OCI-LY1 (cell line): ENCODE results near the gene PRCP.

Experiments
- H2AFZ ChIP-seq: fragments of 200-600 bp; sonication (generic), shearing (Covaris generic); 2 replicates; pipeline ENCODE4 v1.6.0; 2014; ENCODE audit warnings: antibody characterized with exemption, mild to moderate bottlenecking, low read length
- H3F3A ChIP-seq: fragments of 200-600 bp; sonication (generic), shearing (Covaris generic); 2 replicates; pipeline ENCODE4 v1.6.0; 2014; ENCODE audit warnings: mild to moderate bottlenecking, antibody characterized with exemption, low read length, moderate library complexity; ENCODE audit not compliant: insufficient read depth
- H3K27ac ChIP-seq: fragments of 200-600 bp; sonication (generic); 2 replicates; pipeline ENCODE4 v1.5.1; 2014; ENCODE audit warnings: low read length, mixed run types, mild to moderate bottlenecking, low read depth; ENCODE audit not compliant: poor library complexity, severe bottlenecking
- H3K27me3 ChIP-seq: fragments of 200-600 bp; sonication (generic); 2 replicates; pipeline ENCODE4 v1.6.0; 2014; ENCODE audit warnings: antibody characterized with exemption, mild to moderate bottlenecking, low read length, moderate library complexity; ENCODE audit not compliant: insufficient read depth
- H3K36me3 ChIP-seq: fragments of 200-600 bp; sonication (generic); 2 replicates; pipeline ENCODE4 v1.6.1; 2014; ENCODE audit warnings: mild to moderate bottlenecking, antibody characterized with exemption, low read length, moderate library complexity, mixed read lengths; ENCODE audit not compliant: insufficient read depth
- H3K4me1 ChIP-seq: fragments of 200-600 bp; sonication (generic); 2 replicates; pipeline ENCODE4 v1.5.1; 2014; ENCODE audit warnings: mild to moderate bottlenecking, low read length, moderate library complexity; ENCODE audit not compliant: insufficient read depth, severe bottlenecking
- H3K4me2 ChIP-seq: fragments of 200-600 bp; sonication (generic), shearing (Covaris generic); 2 replicates; pipeline ENCODE4 v1.6.1; 2014; ENCODE audit warnings: low read length
- H3K4me3 ChIP-seq: fragments of 200-600 bp; sonication (generic); 2 replicates; pipeline ENCODE4 v1.5.1; 2014; ENCODE audit warnings: low read length, low read depth, mild to moderate bottlenecking, mixed read lengths; ENCODE audit not compliant: poor library complexity, severe bottlenecking
- H3K79me2 ChIP-seq: fragments of 200-600 bp; shearing (Covaris generic); 2 replicates; pipeline ENCODE4 v1.6.1; 2016; ENCODE audit warnings: mixed run types, low read length, mixed read lengths; ENCODE audit not compliant: insufficient read depth
- H3K9ac ChIP-seq: fragments of 200-600 bp; sonication (generic), shearing (Covaris generic); 2 replicates; pipeline ENCODE4 v1.6.1; 2014; ENCODE audit warnings: mild to moderate bottlenecking, low read length, mixed read lengths
- H3K9me2 ChIP-seq: fragments of 200-600 bp; sonication (generic), shearing (Covaris generic); 2 replicates; pipeline ENCODE4 v1.6.1; 2014; ENCODE audit warnings: low read depth, mild to moderate bottlenecking, low read length, mixed read lengths
- H3K9me3 ChIP-seq: fragments of 200-600 bp; shearing (Covaris generic); 2 replicates; pipeline ENCODE4 v1.6.1; 2014; ENCODE audit warnings: low read length, mixed read lengths
- H4K20me1 ChIP-seq: fragments of 200-600 bp; sonication (generic), shearing (Covaris generic); 2 replicates; pipeline ENCODE4 v1.6.0; 2016; ENCODE audit warnings: mild to moderate bottlenecking, low read length; ENCODE audit not compliant: insufficient read depth
- EZH2 ChIP-seq: fragments of 200-600 bp; sonication (generic), shearing (Covaris generic); IDR thresholded peaks from 2 replicates; pipeline ENCODE4 v1.8.0; 2017; ENCODE audit warnings: borderline replicate concordance, mixed run types, mild to moderate bottlenecking, antibody characterized with exemption, low read length, moderate library complexity, mixed read lengths
- TF ChIP-seq, protein P1 (sequence below): fragments of 200-600 bp; sonication (generic), shearing (Covaris generic); IDR thresholded peaks from 2 replicates; pipeline ENCODE4 v1.5.1; 2017; ENCODE audit warnings: mild to moderate bottlenecking, antibody characterized with exemption, low read length, moderate library complexity, mixed read lengths

The PRCP gene

DNA sequence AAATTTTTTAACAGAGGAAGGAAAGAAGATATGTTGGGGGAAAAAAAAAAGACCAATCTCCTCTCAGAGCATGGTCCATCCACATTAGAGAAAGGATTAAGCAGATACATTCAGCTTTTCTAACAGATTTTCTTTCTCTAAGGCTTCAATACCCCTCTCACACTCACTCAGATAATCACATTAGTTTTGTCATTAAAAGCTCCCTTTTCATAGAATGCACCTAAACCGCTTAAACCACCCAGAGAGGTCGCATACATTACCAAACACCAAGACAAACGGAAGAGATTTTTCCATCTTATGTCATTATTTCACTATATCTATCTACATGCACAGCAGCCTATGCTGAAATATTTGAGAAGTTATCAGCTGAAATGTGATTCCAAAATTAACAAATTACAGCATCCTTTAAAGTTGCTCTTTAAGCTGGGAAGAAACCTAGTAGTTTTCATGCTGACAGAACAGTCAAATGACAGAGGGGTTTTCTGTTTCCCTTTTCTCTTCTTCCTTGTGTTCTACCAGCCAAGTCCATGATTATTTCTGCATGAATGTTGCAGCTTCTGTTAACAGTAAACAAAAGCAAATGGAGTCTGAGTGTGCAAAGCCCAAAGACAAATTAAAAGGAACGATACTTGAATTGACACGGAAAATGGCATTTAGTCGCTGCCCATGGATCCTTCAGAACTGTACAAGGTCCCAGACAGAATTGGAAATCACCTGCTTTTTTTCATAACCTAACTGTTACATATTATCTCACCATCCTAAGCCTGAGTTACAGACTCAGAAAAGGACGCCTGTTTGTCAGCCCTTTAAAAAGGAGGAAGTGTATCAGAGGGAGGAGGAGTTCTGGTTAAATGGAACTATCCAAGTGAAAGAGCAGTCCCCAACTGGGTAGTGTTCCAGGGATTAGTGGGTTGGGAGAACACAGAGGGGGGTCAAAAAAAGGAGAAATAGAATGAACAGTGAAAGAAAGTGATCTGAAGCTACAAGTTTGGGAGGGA, 54.6 kb downstream of the PRCP start:
- no peaks in the 10 kb centered on the region for H4K20me1 ChIP-seq
- no peak overlapping the region for H2AFZ ChIP-seq
- H3F3A ChIP-seq: no peaks in the 10 kb centered on the region; the same call in 1 of the 2 replicates
- no peaks in the 10 kb centered on the region for H3K9me2 ChIP-seq
- H3K4me3 ChIP-seq: no peak overlapping the region
- no peak overlapping the region for H3K9ac ChIP-seq
- no peaks in the 10 kb centered on the region for H3K79me2 ChIP-seq
- no peaks in the 10 kb centered on the region for H3K27me3 ChIP-seq
- H3K27ac ChIP-seq: no peak overlapping the region
- no peaks in the 10 kb centered on the region for H3K9me3 ChIP-seq
- H3K4me2 ChIP-seq: no peak overlapping the region
- H3K4me1 ChIP-seq: no peaks in the 10 kb centered on the region
- no peak for TF ChIP-seq EZH2
- TF ChIP-seq, protein P1, sequence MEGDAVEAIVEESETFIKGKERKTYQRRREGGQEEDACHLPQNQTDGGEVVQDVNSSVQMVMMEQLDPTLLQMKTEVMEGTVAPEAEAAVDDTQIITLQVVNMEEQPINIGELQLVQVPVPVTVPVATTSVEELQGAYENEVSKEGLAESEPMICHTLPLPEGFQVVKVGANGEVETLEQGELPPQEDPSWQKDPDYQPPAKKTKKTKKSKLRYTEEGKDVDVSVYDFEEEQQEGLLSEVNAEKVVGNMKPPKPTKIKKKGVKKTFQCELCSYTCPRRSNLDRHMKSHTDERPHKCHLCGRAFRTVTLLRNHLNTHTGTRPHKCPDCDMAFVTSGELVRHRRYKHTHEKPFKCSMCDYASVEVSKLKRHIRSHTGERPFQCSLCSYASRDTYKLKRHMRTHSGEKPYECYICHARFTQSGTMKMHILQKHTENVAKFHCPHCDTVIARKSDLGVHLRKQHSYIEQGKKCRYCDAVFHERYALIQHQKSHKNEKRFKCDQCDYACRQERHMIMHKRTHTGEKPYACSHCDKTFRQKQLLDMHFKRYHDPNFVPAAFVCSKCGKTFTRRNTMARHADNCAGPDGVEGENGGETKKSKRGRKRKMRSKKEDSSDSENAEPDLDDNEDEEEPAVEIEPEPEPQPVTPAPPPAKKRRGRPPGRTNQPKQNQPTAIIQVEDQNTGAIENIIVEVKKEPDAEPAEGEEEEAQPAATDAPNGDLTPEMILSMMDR: no peak
- no peaks in the 10 kb centered on the region for H3K36me3 ChIP-seq

DNA sequence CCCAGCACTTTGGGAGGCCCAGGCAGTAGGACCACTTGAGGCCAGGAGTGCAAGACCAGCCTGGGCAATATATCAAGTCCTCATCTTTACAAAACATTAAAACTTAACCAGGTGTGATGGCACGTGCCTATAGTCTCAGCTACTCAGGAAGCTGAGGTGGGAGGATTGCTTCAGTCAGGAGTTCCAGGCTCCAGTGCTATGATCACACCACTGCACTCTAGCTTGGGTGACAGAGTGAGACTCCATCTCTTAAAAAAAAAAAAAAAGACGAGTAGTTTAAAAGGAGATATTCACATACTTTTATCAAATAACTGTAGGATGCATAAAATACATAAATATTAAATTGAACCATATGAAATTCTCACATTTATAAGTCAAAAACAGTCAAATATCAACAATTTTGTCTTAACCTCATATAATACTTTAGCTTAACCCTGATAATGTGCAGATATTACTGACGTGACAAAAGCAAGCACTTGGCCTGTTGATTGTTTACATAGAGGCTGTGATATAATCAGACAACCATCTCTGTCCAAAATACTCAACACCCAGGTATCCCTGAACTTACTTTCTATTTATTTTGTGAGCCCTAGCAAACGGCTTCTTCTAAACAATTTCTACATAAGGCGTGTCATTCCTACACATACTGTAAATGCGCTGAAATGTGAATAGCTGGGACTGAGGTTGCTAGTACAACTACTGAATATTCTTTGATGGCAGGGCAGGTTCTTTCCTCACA, 57.0 kb downstream of the PRCP start:
- Histone ChIP-seq H3K9me2 (no peaks in the 10 kb centered on the region), H3K4me3 (no peak overlapping the region), H3K4me2 (no peak overlapping the region), H2AFZ (no peak overlapping the region), H3K79me2 (no peaks in the 10 kb centered on the region), H3K27ac (no peak overlapping the region), H4K20me1 (no peaks in the 10 kb centered on the region), H3K9ac (no peak overlapping the region), H3K4me1 (no peaks in the 10 kb centered on the region), H3K36me3 (no peaks in the 10 kb centered on the region), H3K27me3 (no peaks in the 10 kb centered on the region), H3K9me3 (no peaks in the 10 kb centered on the region), H3F3A (no peaks in the 10 kb centered on the region; the same call in 1 of the 2 replicates)
- TF ChIP-seq, protein P1: no peak

DNA sequence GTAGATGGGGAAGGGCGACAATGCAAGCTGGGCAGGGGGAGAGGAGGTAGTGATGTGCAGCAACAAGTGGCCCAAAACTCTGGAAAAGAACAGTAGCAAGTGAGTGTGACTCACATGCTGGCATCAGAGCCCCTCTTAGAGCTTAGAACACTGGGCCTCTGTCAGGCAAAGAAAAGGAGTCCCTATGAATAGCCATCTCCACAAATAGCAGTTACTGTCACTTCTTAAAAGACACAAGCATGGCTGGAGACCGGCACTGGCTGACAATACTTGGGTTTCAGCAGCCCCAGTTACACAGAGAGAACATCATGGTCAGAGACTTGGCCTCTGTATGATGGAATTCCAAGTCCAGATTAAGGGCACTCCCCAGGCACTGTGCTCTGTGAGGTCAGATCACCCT, 58.2 kb downstream of the PRCP start:
- H3K4me1 ChIP-seq: no peaks in the 10 kb centered on the region
- H3K9me2 ChIP-seq: no peaks in the 10 kb centered on the region
- no peak overlapping the region for H3K9ac ChIP-seq
- H3K9me3 ChIP-seq: no peaks in the 10 kb centered on the region
- H3K79me2 ChIP-seq: no peaks in the 10 kb centered on the region
- H3K4me3 ChIP-seq: no peak overlapping the region
- no peak overlapping the region for H2AFZ ChIP-seq
- H4K20me1 ChIP-seq: no peaks in the 10 kb centered on the region
- TF ChIP-seq EZH2: no peak
- TF ChIP-seq, protein P1: no peak
- H3K27me3 ChIP-seq: no peaks in the 10 kb centered on the region
- no peak overlapping the region for H3K4me2 ChIP-seq
- no peaks in the 10 kb centered on the region; the same call in 1 of the 2 replicates for H3F3A ChIP-seq
- no peaks in the 10 kb centered on the region for H3K36me3 ChIP-seq
- H3K27ac ChIP-seq: no peak overlapping the region
